ENCODE measurements around the gene HDGFL2. TPM values are rescaled to one million over a fixed set of nuclear protein-coding genes. Genes with fewer than 3 reads are reported as not detected.

Gene HDGFL2
- total RNA-seq, 3 donors from 2014 or later, result 33.0 to 34.1 (median 33.1) TPM

DNA sequence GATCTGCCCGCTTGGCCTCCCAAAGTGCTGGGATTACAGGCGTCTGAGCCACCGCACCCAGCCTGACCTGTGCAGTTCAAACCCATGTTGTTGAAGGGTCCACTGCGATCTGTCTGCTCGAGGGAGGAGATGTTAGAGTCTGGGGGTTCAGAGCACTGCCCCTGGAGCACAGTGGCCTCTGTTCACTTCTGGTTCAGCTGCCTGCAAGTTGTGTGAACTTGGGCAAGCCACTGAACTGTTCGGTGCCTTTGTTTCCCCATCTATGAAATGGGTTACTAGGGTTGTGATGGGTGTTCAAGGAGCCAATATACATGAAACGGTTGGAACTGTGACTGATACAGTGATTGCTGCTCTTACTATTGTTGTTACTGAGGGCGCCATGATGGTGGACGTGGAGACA lies 61.2 kb downstream of the HDGFL2 start:
- H3K4me1 ChIP-seq, result no peaks in the 10 kb centered on the region
- no peak overlapping the region for H3K4me3 ChIP-seq
- H3K27me3 ChIP-seq, result peaks cover 0 to 2% of the 10 kb centered on the region in 2 donors
- no peak overlapping the region for H3K27ac ChIP-seq
- DNase-seq (ENCODE audit: low spot score in 2 of 2), result no peak
- intact Hi-C loops (cut with DNase I; ENCODE audit: low total_unique reads), result no loop called here
- H3K36me3 ChIP-seq, result no peaks in the 10 kb centered on the region
- H3K9me3 ChIP-seq, result no peaks in the 10 kb centered on the region
- TF ChIP-seq POLR2AphosphoS5 (IDR thresholded peaks at IDR 0.05), result no peak
- TF ChIP-seq, protein P1, sequence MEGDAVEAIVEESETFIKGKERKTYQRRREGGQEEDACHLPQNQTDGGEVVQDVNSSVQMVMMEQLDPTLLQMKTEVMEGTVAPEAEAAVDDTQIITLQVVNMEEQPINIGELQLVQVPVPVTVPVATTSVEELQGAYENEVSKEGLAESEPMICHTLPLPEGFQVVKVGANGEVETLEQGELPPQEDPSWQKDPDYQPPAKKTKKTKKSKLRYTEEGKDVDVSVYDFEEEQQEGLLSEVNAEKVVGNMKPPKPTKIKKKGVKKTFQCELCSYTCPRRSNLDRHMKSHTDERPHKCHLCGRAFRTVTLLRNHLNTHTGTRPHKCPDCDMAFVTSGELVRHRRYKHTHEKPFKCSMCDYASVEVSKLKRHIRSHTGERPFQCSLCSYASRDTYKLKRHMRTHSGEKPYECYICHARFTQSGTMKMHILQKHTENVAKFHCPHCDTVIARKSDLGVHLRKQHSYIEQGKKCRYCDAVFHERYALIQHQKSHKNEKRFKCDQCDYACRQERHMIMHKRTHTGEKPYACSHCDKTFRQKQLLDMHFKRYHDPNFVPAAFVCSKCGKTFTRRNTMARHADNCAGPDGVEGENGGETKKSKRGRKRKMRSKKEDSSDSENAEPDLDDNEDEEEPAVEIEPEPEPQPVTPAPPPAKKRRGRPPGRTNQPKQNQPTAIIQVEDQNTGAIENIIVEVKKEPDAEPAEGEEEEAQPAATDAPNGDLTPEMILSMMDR (IDR thresholded peaks at IDR 0.05), result no peak
- TF ChIP-seq POLR2A (IDR thresholded peaks at IDR 0.05), result no peak

DNA sequence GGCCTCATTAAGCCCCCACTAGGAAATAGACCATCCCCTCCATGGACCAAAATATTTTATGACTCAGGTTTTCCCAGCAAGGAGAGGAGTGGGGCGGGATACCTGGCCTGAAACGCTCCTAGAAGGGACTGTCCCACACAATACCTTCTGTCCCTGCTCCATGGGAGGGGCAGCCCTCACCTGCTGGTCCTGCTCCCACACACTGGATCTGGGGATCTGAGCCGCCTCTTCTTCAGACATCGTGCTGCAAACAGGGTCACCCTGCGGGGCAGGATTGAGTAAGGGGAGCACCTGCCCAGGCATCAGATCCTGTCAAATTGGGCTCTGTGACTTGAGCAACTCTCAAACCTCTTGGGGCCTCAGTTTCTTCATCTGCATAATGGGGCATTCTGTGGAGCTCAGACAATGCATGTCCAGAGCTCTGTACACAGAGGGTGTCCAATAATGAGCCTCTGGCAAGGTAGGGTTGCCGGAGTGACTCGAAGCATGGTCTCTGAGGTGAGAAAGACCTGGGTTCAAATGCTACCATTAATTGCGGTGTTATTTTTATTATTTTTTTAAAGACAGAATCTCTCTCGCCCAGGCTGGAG lies 61.8 kb downstream of the HDGFL2 start:
- H3K36me3 ChIP-seq, result no peaks in the 10 kb centered on the region
- H3K4me3 ChIP-seq, result no peak overlapping the region
- peaks cover 0 to 4% of the 10 kb centered on the region in 2 donors for H3K27me3 ChIP-seq
- no peak for DNase-seq (ENCODE audit: low spot score in 2 of 2)
- TF ChIP-seq POLR2AphosphoS5 (IDR thresholded peaks at IDR 0.05) (no peak), POLR2A (IDR thresholded peaks at IDR 0.05) (no peak)
- TF ChIP-seq, protein P1 (IDR thresholded peaks at IDR 0.05), result no peak
- no peaks in the 10 kb centered on the region for H3K9me3 ChIP-seq
- intact Hi-C loops (cut with DNase I; ENCODE audit: low total_unique reads), result no loop called here
- H3K4me1 ChIP-seq, result no peaks in the 10 kb centered on the region
- no peak overlapping the region for H3K27ac ChIP-seq

DNA sequence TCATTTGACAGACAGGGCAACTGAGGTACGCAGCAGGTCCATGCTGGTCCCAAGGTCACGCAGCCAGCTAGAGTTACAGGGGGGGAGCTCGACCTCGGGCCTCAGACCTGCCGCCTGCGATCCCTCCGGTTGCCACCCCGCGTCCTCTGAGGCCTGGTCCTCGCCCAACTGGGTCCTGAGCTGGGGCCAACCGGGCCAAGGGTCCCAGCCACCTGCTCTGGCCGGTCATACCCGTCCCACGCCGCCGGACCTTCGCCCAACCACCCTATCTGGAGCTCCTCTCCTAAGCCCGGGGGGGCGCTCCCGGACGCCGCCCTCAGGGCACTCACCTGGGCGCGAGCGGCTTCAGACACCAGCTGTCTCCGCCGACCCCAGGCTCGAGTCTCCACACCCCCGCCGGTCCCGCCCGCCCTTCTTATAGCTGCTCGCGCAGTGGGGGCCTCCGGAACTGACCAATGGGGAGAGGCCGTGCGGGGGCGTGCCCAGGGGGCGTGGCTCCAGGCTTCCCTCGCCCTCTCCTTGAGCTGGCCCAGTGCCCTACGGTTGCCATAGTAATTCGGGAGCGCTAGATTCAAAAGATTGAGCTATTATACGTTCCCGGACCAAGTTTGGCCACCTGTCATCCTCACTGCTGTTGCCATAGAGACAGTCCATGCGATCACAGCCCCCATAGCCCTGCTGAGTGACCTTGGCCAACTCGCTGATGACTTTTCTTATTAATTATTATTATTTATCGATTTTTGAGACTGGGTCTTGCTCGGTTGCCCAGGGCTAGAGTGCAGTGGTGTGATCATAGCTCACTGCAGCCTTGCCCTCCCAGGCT lies 63.0 kb downstream of the HDGFL2 start, which contains the start of gene PLIN5:
Gene PLIN5 (minus strand): TSS at position 389 of the 823 bp plus-strand sequence. CDS start 1,150 bp downstream, outside the sequence.
- Histone ChIP-seq H3K4me3 (peak within 1 kb of the TSS in 2 of 3 donors; percentile 42 to 54), H3K4me1 (no peaks in the 10 kb centered on the region), H3K27me3 (peaks cover 0 to 4% of the 10 kb centered on the region in 2 donors), H3K9me3 (no peaks in the 10 kb centered on the region), H3K36me3 (no peaks in the 10 kb centered on the region), H3K27ac (peak within 1 kb of the TSS; percentile 7 to 60)
- TF ChIP-seq POLR2AphosphoS5 (IDR thresholded peaks at IDR 0.05), result no peak
- TF ChIP-seq POLR2A (IDR thresholded peaks at IDR 0.05), result no peak
- TF ChIP-seq, protein P1 (IDR thresholded peaks at IDR 0.05), result no peak
- intact Hi-C loops (cut with DNase I; ENCODE audit: low total_unique reads), result no loop called here
- DNase-seq (ENCODE audit: low spot score in 2 of 2), result peak; percentile 51 to 74

DNA sequence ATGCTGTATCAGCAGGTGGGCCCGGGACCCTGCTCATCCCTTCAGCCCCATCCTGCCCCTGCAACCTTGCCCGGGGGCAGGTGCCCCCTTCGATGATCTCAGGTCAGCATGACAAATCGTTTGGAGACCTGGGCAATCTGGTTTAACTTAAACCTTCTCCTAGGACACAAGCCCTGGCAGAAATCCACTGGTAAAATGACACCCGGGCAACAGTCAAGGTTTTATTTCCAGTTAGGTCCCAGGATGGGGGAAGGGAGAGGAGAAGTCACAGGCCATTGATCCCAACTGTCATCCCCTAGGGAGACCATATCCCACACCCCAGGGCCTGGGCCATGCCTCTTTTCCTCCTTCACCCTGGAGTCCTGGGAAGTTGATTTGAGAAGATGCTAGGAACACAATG lies 64.7 kb downstream of the HDGFL2 start:
- H3K4me1 ChIP-seq, result no peaks in the 10 kb centered on the region
- no peaks in the 10 kb centered on the region for H3K36me3 ChIP-seq
- H3K27me3 ChIP-seq, result peaks cover 0 to 4% of the 10 kb centered on the region in 2 donors
- peak overlapping the region in 1 of 2 donors; percentile 2 for H3K27ac ChIP-seq
- no peak for DNase-seq (ENCODE audit: low spot score in 2 of 2)
- no peak overlapping the region for H3K4me3 ChIP-seq
- H3K9me3 ChIP-seq, result no peaks in the 10 kb centered on the region
- intact Hi-C loops (cut with DNase I; ENCODE audit: low total_unique reads), result no loop called here
- TF ChIP-seq POLR2AphosphoS5 (IDR thresholded peaks at IDR 0.05) (no peak), POLR2A (IDR thresholded peaks at IDR 0.05) (no peak)
- TF ChIP-seq, protein P1 (IDR thresholded peaks at IDR 0.05), result no peak

All from breast epithelium (tissue), 4 donors.